ENCODE results near the gene LRRC49.

LRRC49 gene

GRCh38 chr15:71096676-71097075, 204.1 kb downstream of the LRRC49 start:
- no peak overlapping the region for H3K4me3 ChIP-seq (ENCODE audit: low read depth, low read length)
- TF ChIP-seq, protein P1, sequence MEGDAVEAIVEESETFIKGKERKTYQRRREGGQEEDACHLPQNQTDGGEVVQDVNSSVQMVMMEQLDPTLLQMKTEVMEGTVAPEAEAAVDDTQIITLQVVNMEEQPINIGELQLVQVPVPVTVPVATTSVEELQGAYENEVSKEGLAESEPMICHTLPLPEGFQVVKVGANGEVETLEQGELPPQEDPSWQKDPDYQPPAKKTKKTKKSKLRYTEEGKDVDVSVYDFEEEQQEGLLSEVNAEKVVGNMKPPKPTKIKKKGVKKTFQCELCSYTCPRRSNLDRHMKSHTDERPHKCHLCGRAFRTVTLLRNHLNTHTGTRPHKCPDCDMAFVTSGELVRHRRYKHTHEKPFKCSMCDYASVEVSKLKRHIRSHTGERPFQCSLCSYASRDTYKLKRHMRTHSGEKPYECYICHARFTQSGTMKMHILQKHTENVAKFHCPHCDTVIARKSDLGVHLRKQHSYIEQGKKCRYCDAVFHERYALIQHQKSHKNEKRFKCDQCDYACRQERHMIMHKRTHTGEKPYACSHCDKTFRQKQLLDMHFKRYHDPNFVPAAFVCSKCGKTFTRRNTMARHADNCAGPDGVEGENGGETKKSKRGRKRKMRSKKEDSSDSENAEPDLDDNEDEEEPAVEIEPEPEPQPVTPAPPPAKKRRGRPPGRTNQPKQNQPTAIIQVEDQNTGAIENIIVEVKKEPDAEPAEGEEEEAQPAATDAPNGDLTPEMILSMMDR (IDR thresholded peaks at IDR 0.05; ENCODE audit: insufficient read depth, low read depth, low read length, missing control alignments) = no peak
- DNase-seq (ENCODE audit: low read depth) = no peak

DNA sequence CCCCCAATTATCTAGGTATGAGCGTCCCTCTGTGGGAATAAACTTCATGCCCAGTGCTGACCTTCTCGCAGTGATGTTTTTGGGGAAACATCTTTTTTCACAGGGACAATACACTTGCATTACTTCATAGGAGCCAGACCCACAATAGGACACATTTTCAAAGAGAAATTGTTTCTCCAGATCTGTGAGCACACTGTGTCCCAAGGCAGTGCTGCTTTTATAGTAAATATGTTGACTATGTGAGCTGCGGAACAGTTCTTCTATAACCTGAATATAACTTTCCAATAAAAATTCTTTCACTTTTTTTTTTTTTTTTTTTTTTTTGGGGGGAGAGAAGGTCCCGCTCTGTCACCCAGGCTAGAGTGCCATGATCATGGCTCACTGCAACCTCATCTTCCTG, 205.3 kb downstream of the LRRC49 start:
- no peak overlapping the region for H3K4me3 ChIP-seq (ENCODE audit: low read depth, low read length)
- TF ChIP-seq, protein P1 (IDR thresholded peaks at IDR 0.05; ENCODE audit: insufficient read depth, low read depth, low read length, missing control alignments) = no peak
- DNase-seq (ENCODE audit: low read depth) = no peak

- no peak for DNase-seq (ENCODE audit: low read depth)
- TF ChIP-seq, protein P1 (IDR thresholded peaks at IDR 0.05; ENCODE audit: insufficient read depth, low read depth, low read length, missing control alignments) = no peak
- H3K4me3 ChIP-seq (ENCODE audit: low read depth, low read length) = no peak overlapping the region
Measured at GRCh38 chr15:71098920-71099319, 206.3 kb downstream of the LRRC49 start.
